Stimulated activated CD8-positive, alpha-beta memory T cell treated with anti-CD3 and anti-CD28 coated beads, Interleukin-15, amount 100 ng/mL, for 1 hour (primary cell): Measurements from ENCODE around the gene ACBD6.
"Not testable (repeated sequence)": the region's sequence is repeated elsewhere in the genome, so short reads cannot be mapped to it uniquely, and the experiment has no call there.

Experiments used
- DNase-seq: peaks from one replicate; pipeline ENCODE4 v3.0.0-alpha.2; 2020; ENCODE audit warnings: low read depth

The ACBD6 gene

GRCh38 chr1:180415985-180416633 is 86.3 kb downstream of the ACBD6 start:
- no peak for DNase-seq

- DNase-seq: no peak
Measured at GRCh38 chr1:180415236-180415848, 87.0 kb downstream of the ACBD6 start.

GRCh38 chr1:180412583-180412982 is 89.8 kb downstream of the ACBD6 start:
- DNase-seq: no peak

GRCh38 chr1:180408128-180408527 is 94.2 kb downstream of the ACBD6 start:
- DNase-seq: not testable (repeated sequence)

GRCh38 chr1:180407051-180407450 is 95.3 kb downstream of the ACBD6 start:
- DNase-seq: no peak

- no peak for DNase-seq
Measured at GRCh38 chr1:180402551-180402950, 99.8 kb downstream of the ACBD6 start.

- no peak for DNase-seq
Measured at GRCh38 chr1:180402001-180402400, 100.4 kb downstream of the ACBD6 start.

GRCh38 chr1:180397175-180397574 is 105.2 kb downstream of the ACBD6 start:
- no peak for DNase-seq

- DNase-seq: no peak
Measured at GRCh38 chr1:180392427-180393145, 109.8 kb downstream of the ACBD6 start.

- no peak for DNase-seq
Measured at GRCh38 chr1:180392020-180392419, 110.4 kb downstream of the ACBD6 start.

- DNase-seq: no peak
Measured at GRCh38 chr1:180387413-180387812, 115.0 kb downstream of the ACBD6 start.

GRCh38 chr1:180386745-180387367 is 115.5 kb downstream of the ACBD6 start:
- DNase-seq: no peak

GRCh38 chr1:180385144-180385543 is 117.2 kb downstream of the ACBD6 start:
- no peak for DNase-seq

- DNase-seq: no peak
Measured at GRCh38 chr1:180384286-180385005, 117.9 kb downstream of the ACBD6 start.

GRCh38 chr1:180382326-180383115 is 119.9 kb downstream of the ACBD6 start:
- no peak for DNase-seq

- no peak for DNase-seq
Measured at GRCh38 chr1:180381184-180381580, 121.2 kb downstream of the ACBD6 start.

- no peak for DNase-seq
Measured at GRCh38 chr1:180380259-180381183, 121.9 kb downstream of the ACBD6 start.

GRCh38 chr1:180376800-180377199 is 125.6 kb downstream of the ACBD6 start:
- no peak for DNase-seq

GRCh38 chr1:180376253-180376652 is 126.1 kb downstream of the ACBD6 start:
- DNase-seq: no peak

GRCh38 chr1:180372728-180373127 is 129.6 kb downstream of the ACBD6 start:
- DNase-seq: no peak
